GM19035 (cell line): ENCODE data around the gene RTN4R.

Source experiments
- ATAC-seq: cut with Tn5 transposase; IDR thresholded peaks from one replicate; pipeline ENCODE4 v1.9.1; 2021; ENCODE audit not compliant: unreplicated experiment

The RTN4R gene

DNA sequence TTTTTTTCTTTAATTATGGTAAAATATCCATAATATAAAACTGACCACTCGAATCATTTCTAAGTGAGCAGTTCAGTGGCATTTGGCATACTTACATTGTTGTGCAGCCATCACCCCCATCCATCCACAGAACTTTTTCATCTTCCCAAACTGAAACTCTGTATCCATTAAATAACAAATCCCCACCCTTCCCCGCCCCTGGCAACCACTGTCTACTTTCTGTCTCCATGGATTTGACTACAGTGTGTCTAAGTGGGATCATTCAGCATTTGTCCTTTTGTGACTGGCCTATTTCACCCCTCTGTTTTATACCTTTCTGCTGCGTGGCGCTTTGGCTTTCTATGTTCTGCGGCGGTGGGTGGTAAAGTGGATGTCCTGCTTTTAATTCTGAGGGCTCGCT lies 49.1 kb downstream of the RTN4R start:
- ATAC-seq, result no peak

DNA sequence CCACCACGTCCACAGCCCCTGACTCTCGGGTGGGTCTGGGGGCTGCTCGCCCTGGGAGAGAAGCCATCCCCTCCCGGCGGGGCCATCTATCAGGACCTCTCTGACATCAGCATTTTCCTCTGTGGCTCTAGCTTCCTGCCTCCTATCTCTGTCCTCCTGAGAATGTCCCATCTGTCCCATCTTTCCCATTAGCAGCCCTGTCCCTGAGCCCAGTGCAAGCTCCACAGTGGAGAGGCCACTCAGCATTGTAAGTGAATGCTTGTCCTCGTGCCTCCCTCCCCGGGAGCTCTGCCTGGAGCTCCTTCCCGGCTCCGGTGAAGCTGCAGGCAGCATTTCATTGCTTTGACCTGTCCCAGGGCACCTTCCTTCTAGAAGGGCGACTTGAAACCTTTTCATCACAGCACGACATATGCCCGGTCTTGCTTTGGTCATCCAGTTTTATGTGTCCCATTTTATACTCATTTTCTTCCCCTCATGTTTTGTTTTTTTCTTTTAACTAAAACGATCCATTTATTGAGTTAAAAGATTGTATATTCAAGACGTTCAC lies 49.7 kb downstream of the RTN4R start:
- no peak for ATAC-seq

DNA sequence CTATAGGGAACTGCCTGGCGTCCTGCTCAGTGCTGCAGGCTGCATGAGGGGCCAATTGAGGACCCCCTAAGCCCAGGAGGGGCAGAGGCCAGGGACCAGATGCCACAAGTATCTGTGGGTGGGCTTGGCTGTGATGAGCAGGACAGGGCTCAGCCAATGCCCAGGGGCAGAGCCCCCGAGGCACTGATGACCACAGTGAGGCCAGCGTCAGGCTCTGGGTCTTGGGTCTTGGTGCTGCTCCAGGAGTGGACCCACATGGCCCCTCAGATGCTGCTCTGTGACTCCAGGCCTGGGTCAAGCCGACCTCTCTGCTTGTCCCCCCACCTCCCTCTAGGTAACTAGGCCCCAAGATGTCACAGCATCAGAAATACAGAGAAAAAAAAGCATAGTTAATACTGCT lies 50.6 kb downstream of the RTN4R start:
- no peak for ATAC-seq

DNA sequence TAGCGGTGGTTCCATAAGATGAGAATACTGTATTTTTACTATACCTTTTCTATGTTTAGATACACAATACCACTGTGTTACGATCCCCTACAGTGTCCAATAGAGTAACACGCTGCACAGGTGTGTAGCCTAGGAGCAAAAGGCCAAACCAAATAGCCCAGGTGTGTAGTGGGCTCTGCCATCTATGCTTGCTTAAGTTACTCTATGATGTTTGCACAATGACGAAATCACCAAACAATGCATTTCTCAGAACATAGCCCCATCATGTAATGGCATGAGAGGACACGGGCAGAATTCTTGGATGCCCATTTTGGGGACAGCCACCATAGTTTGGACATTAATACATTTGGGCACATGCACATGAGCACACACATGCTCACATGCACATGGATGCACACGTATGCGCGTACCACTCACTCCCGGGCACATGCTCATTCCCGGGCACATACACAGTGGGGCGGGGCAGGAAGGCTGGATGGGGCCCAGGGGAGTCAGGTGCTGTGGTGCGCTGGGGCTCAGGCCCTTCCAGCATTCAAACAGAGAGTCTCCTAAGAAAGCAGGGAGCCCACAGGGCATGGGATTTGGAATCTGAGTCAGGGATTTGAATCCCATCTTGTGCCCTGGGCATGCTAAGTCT lies 51.1 kb downstream of the RTN4R start:
- no peak for ATAC-seq

DNA sequence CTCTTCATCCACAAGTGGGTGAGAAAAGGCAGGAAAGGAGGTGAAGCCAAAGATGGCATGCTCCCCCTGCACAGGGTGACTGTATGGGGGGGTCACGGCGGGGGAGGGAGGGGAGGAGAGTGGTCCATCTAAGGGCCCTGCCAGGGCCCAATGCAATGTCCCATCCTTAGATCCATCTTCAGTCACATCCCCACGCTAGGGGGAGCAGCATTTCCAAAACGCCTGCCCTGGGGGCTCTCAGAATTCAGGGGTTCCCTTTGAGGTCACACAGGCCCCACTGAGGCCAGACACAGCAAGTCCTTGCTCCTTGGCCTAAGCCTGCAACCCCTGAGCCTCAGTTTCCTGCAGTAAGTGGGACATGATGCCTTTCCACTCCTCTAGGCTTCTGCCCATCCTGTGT lies 52.4 kb downstream of the RTN4R start:
- no peak for ATAC-seq

DNA sequence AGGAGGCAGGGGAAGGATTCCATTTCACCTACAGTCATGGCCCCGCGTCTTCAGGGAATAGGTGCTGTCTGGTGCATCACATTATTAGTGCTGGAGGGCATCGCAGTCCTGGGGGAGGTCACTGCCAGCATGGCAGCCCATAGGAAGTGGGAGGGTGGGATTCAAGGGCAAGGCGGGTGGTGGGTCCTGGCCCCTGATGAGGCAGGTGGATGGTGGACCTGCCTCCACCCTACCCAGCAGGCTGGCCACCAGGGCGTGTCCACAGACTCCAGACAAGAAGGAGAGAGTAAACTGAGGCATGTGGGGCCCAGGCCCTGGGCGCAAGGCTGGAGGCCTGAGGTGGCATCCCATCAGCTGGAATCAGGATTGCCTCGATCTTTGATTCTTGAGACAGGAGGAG lies 53.3 kb downstream of the RTN4R start:
- ATAC-seq, result no peak

DNA sequence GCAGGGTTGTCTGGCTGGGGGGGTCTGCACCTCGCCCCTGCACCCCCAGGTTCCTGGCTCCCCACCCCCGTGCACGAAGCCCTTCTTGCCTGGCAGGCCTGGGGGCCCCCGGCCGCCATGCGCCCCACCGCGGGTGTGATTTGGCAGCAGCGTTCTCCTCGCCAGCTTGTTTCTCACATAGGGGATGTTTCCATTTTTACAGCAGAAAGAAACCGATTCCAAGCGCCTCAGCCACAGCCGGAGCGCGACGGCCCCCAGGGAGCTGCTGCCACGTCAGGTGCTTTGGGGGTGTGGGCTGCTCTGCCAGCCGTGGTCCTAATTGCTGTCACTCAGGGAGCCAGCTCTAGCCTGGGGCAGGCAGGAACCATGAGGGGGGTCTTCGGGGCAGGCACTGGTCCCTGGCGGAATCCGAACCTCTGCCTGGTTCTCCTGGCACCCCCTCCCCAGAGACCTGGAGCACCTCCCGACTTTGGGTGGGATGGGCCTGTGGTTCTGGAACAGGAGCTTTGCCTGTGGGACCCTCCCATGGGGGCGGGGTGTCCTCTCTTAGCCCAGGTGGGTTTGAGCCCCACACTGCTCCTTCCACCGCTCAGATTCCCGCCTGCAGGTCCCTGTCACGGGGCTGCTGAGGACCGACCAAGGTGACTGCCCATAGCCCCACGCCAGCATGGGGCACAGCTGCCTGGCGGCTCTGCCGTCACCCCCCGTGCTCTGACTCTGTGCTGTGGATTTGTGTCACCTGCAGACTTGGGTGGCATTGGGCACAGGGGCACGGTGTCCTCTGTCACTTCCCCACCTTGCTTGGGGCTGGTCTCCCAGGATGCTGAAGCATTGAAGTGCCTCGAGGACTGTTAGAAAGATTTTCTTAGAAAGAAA lies 54.0 kb downstream of the RTN4R start:
- ATAC-seq, result no peak

DNA sequence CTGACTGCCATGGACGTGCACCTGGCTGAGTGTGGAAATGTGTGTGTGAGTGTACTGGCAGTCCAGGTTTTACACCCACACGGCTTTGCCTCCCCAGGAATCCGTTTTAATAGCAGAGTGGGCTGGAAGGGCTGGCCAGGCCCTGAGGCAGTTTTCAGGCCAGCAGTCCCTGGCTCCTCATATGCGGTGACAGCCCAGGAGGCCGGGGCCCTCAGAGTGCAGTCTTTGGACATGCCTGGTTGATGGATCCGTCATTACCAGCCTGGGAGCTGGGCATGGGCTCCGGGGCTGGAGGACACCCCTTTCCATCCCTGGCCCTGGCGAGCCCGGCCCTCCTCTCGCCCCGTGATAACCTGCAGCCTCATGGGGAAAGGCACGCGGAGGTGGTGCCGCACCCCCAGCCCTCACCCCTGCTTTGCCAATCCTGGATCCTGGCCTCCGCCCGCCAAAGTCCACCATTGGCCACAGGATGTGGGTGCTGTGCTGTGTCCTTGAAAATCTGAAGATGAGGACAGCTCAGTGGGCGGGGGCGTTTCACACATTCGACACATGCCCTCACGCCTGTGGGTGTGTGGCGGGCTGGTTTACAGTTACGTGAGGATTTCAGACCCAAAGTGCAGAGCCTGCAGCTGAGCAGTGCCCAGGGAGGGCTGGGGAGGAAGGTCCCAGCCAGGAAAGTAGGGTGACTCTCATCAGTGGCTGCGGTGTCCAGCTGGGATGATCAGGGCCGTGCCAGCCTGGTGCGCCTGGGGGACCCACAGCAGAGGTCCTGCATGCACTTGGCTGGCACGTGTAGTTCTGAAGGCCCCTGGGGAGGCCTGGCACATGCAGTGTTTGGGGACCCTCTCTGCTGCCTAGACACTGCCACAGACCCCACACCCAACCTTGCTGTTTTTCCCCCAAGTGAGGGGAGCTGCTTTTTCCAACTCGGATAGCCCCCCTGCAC lies 55.1 kb downstream of the RTN4R start:
- no peak for ATAC-seq

DNA sequence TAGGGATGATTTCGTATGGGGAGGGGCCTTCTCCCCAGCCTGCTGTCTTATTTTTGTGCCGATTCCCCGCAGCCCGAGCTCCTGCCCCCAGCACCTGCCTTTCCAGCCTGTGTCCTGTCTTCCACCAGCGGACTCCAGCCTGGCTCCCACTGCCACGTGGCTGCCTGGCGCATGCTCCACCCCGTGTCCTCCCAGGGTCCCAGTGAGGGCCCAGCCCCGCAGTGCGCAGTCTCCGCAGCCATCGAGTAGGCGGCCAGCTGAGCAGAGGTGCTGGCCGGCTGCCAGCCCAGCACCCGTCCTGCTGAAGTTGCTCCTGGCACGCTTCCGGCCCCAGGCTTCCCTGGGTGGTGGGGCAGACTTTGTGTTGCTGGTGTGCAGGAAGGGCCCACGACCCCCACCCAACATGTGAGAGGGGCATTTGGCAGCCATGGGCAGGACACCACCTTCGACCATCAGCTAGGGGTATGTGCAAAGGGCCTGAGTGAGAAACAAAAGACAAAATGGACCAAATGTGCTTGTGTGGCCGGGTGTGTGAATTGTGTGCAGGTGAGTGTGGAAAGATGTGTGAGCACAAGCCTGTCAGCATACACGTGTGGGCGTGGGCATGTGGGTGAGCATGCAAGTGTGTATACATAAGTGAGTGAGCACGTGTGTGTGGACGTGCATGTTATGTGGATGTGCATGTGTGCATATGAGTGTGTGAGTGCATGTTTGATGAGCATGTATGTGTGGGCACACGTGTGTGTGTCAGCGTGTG lies 55.9 kb downstream of the RTN4R start:
- ATAC-seq, result no peak

DNA sequence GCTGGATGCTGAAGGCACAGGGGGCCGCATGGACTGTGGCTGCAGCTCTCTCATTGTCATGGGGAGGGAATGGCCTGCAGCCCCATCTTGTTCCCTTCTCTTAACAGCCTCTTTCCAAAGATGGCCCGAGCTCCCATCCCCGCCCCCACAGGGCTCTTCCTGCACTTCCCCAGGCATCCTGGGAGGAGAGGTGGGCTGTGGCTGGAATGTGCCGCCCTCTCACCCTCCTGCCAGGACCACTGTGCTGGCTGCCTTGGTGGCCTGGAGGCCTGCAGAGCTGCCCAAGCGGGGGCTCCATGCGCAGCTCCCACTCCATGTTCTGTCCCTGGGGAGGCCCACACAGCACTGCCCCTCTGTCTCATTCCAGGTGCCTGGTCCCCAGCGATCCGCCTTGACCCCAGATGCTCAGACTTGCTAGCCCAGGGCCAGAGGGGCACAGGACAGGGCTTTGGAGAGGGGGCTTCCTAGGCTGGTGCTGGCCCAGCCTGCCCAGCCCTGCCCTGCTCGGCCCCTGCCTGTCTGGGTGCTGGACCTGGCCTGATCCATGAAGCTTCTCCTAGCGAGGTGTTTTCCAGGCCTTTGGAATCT lies 56.6 kb downstream of the RTN4R start:
- no peak for ATAC-seq

DNA sequence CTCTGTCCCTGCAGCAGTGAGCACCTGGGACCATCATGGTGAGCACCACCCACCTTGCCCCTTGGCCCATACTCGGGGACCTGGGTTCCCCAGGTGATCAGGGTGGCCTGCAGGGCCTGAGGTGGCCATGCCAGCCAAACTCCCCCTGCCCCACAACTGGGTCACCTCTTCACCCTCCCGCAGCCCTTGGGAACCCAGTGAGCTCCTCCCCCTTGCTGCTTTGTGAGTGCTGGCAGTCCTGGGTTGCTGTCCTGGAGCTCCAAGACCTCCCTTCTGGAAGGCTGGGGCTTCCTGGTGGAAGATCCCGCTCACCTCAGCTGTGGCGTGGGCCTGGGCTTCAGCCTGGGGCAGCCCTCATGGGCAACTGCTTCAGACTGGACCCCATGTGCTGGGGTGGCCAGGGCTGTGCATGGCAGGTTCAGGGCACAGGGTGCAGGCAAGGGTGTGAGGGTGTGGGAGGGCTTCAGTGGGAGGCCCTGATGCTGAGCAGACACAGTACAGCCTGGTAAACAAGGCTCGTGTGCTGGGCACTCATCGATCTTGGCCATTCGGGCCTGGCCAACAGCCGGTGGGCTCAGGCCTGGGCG lies 57.6 kb downstream of the RTN4R start:
- ATAC-seq, result no peak

DNA sequence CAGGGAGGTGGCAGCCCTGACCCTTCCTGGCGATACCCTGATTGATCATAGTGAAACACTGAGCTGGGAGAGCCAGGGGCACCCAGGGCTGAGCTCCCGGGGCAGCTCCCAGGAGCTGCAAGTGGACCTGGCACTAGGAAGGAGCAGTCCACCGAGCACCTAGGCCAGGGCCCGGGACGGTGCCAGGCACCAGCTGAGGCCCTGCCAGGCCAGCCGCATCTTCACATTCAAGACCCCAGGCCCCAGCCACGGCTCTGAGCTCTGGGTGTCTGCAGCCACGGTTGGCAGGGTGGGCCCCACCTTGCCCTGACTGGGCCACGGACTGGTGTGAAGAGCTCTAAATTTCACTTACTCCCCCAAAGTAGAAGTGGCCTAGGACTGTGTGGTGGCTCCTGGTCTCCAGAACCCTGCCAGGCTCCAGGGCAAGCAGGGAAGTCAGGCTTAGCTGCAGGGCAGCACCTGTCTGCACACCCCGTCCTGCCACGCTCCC lies 58.3 kb downstream of the RTN4R start:
- no peak for ATAC-seq

DNA sequence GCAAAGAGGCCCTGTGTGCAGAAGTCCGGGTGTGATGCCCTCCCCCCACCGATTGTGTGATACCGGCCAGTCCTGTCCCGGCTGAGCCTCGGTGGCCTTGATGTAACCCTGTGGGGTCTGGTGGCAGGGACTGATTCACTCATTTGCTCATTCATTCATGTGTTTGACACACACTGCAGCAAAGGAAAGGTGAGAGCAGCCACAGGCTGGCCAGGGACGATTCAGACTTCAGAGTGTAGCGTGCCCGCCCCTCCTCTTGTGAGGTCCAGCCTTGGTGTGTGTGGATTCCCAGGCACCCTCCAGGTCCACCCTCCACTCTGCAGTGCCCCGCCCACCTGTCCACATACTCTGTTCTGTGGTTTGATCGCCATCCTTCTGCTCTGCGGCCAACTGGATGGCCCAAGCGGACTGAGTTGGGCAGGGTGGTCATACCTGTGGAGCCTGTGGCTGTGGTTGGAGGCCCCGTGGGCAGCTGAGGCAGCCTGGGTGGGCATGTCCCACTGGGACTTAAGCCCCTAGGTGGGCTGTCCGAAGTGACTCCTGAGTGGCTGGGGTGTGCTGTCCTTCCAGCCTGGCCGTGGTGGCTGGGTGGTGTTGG lies 59.3 kb downstream of the RTN4R start:
- ATAC-seq, result no peak

DNA sequence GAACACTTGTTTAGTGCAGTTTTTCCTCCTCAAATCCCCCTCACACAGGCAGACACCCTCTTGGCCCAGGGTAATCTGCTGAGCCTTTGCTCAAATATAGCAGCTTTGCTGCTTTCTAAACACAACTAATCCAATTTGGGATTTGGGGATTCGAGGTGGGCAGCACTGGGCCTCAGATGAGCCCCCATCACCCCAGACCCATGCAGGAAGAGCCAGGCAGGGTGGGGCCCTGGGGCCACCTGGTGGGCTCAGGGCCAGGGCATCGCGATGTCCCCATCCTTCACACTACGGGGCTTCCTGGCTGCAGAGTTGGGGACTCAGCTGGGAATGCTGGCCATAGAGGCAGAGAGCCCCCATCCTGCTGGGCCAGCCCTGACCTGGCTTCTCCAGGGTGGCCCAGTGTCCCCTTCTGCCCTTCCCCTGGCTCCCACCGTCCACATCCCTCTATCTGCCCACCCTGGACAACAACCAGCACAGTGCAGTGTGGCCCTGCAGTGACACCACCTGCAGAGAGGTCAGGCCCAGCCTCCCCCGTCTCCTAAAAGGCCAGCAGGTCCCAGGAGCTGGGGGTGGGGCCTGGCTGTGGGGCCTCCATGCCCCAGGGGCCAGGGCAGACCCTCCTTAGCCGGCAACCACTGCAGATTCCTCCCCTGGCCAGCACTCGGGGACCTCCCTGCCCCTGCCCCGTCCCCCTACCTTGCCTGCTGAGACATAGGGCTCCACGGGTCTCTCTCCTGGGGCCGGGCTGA lies 60.7 kb downstream of the RTN4R start:
- ATAC-seq, result no peak

DNA sequence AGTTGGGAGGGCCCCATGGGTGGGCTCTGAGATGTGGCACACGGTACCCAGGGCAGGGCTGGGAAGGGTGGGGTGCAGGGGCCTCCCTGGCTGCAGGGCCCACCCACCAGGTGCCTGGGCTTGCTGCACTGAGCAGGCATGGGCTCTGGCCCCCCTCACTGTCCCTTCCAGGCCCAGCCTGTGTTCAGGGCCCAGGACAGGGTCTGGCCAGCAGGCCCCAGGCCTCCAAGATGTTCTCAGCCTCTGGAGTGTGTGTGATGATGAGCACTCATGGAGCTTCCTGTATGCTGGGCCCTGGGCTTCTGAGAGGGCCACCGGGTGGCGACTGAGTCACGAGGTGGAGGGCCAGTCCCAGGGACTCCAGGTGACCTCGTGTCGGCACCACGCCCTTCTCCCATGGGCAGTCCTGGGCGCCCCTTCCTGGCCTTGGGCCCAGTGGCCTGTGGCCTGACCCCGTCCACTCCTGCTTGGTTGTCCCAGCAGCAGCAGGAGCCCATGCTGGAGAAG lies 61.4 kb downstream of the RTN4R start:
- ATAC-seq, result no peak

DNA sequence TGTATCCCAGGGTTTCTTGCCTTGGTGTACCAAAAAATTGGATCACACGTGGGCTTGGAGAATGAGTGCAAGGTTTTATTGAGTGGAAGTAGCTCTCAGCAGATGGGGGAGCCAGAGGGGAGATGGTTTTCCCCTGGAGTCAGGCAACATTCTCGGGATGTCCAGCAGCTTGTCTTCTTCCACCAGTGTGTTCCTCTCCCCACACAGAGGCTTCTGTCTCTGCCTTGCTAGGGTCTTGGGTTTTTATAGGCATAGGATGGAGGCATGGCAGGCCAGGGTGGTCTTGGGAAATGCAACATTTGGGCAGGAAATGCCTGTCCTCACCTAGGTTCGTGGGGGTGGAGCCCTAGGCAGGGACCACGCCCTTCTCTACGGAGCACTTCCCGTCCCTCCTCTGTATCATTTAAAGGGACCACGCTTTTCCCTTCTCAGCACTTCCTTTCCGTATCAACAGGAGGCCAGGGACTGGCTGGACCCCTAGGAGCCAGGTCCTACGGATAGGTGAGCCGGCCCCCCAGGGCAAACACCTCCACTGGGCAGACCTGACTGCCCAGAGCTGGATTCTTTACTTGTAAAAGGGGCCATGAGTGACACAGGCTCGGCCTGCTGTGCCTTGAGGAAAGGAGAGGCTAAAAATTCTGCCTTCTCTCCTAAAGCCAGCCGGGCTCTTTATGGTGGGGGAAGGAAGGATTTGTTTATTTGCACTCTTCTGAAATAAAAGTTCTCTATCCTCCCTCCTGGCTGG lies 62.0 kb downstream of the RTN4R start:
- ATAC-seq, result no peak

DNA sequence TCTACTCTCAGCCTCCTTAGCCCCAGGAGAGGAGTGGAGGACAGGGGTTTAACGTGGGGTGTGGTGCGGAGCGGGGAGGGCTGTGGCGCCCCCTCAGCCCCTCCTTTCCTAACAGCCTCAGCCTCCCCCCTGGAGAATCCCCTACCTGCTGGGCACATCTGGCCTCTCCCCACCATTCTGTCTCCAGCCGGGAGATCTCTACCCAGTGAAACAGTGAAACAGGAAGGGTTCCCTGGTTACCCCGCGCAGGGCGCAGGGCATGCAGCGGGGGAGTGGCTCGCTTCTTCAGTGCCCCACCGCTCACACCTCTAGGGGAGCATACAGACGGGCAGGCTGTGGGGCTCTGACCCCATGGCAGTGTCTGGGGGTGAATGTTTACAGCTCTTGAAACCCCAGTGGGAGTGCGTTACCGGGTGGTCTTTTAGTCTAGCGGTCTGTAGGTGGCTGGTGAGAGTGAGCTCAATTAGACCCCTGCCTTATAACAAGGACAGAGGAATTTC lies 62.6 kb downstream of the RTN4R start:
- no peak for ATAC-seq
